ENCODE data around the gene AMER3. TPM values are rescaled to one million over a fixed set of nuclear protein-coding genes. Genes with fewer than 3 reads are reported as not detected.

AMER3 gene
- total and polyA plus RNA-seq, 10 donors = not detected

DNA sequence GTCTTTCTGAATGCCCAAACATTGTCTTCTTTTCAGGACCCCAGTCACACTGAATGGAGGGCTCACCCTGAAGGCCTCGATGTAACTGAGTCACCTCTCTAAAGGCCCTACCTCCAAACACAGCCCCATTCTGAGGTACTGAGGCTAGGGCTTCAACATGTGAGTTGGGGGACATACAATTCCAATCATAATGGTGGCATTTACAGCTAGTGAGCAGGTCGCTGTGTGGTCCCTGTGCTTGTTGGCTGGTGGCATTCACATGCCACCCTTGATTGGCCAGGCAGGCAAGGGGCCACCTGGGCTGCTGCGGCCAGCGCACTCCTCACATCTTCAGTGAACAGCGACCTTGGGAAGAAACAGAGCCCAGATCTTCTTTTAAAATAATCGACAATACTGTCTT lies 30.7 kb downstream of the AMER3 start:
- Histone ChIP-seq H3K36me3 (no peaks in the 10 kb centered on the region), H3K4me3 (no peak overlapping the region), H3K27ac (no peak overlapping the region), H3K9me3 (peaks cover 0 to 7% (median 0%) of the 10 kb centered on the region in 8 donors), H3K4me1 (no peaks in the 10 kb centered on the region), H3K27me3 (replicated peaks in 1 of 7) (peaks cover 0 to 14% (median 0%) of the 10 kb centered on the region in 7 donors)
- DNase-seq = peak; percentile 50
- intact Hi-C loops (cut with DNase I; ENCODE audit: low total_unique reads) = no loop called here
- TF ChIP-seq POLR2A (IDR thresholded peaks at IDR 0.05) = no peak
- TF ChIP-seq POLR2AphosphoS5 (IDR thresholded peaks at IDR 0.05) = no peak
- TF ChIP-seq, protein P1, sequence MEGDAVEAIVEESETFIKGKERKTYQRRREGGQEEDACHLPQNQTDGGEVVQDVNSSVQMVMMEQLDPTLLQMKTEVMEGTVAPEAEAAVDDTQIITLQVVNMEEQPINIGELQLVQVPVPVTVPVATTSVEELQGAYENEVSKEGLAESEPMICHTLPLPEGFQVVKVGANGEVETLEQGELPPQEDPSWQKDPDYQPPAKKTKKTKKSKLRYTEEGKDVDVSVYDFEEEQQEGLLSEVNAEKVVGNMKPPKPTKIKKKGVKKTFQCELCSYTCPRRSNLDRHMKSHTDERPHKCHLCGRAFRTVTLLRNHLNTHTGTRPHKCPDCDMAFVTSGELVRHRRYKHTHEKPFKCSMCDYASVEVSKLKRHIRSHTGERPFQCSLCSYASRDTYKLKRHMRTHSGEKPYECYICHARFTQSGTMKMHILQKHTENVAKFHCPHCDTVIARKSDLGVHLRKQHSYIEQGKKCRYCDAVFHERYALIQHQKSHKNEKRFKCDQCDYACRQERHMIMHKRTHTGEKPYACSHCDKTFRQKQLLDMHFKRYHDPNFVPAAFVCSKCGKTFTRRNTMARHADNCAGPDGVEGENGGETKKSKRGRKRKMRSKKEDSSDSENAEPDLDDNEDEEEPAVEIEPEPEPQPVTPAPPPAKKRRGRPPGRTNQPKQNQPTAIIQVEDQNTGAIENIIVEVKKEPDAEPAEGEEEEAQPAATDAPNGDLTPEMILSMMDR (IDR thresholded peaks at IDR 0.05 in 8 of 11, conservative IDR thresholded peaks at IDR 0.05 in 3 of 11) = no peak
- WGBS, 5 donors = 85 to 93% (median 90%) methylated on average over 6 of the region's 6 CpGs

- Histone ChIP-seq H3K9me3 (peaks cover 0 to 7% (median 0%) of the 10 kb centered on the region in 8 donors), H3K27me3 (replicated peaks in 1 of 7) (peaks cover 0 to 17% (median 0%) of the 10 kb centered on the region in 7 donors), H3K27ac (no peak overlapping the region), H3K4me1 (no peaks in the 10 kb centered on the region), H3K36me3 (no peaks in the 10 kb centered on the region), H3K4me3 (no peak overlapping the region)
- 85 to 91% (median 87%) methylated on average over 17 of the region's 17 CpGs for WGBS, 5 donors
- TF ChIP-seq POLR2AphosphoS5 (IDR thresholded peaks at IDR 0.05) = no peak
- TF ChIP-seq, protein P1 (IDR thresholded peaks at IDR 0.05 in 8 of 11, conservative IDR thresholded peaks at IDR 0.05 in 3 of 11) = no peak
- no peak for TF ChIP-seq POLR2A (IDR thresholded peaks at IDR 0.05)
- peak; percentile 53 for DNase-seq
- intact Hi-C loops (cut with DNase I; ENCODE audit: low total_unique reads) = no loop called here
Observed at GRCh38 chr2:130787841-130788240, 32.5 kb downstream of the AMER3 start.

GRCh38 chr2:130790312-130790711 lies 35.0 kb downstream of the AMER3 start:
- no peak for DNase-seq
- TF ChIP-seq, protein P1 (IDR thresholded peaks at IDR 0.05 in 8 of 11, conservative IDR thresholded peaks at IDR 0.05 in 3 of 11) = no peak
- TF ChIP-seq POLR2AphosphoS5 (IDR thresholded peaks at IDR 0.05) (no peak), POLR2A (IDR thresholded peaks at IDR 0.05) (no peak)
- Histone ChIP-seq H3K27me3 (replicated peaks in 1 of 7) (peaks cover 0 to 17% (median 0%) of the 10 kb centered on the region in 7 donors), H3K4me1 (no peaks in the 10 kb centered on the region), H3K4me3 (no peak overlapping the region), H3K36me3 (no peaks in the 10 kb centered on the region), H3K9me3 (no peaks in the 10 kb centered on the region), H3K27ac (no peak overlapping the region)
- intact Hi-C loops (cut with DNase I; ENCODE audit: low total_unique reads) = no loop called here
- WGBS, 5 donors = 66 to 84% (median 74%) methylated on average over 2 of the region's 2 CpGs

GRCh38 chr2:130790804-130791616 lies 35.7 kb downstream of the AMER3 start:
- no peaks in the 10 kb centered on the region for H3K9me3 ChIP-seq
- WGBS, 5 donors = 79 to 94% (median 91%) methylated on average over 9 of the region's 9 CpGs
- H3K27ac ChIP-seq = no peak overlapping the region
- TF ChIP-seq POLR2AphosphoS5 (IDR thresholded peaks at IDR 0.05) (no peak), POLR2A (IDR thresholded peaks at IDR 0.05) (no peak)
- TF ChIP-seq, protein P1 (IDR thresholded peaks at IDR 0.05 in 8 of 11, conservative IDR thresholded peaks at IDR 0.05 in 3 of 11) = no peak
- DNase-seq = peak; percentile 52
- intact Hi-C loops (cut with DNase I; ENCODE audit: low total_unique reads) = no loop called here
- H3K27me3 ChIP-seq (replicated peaks in 1 of 7) = peaks cover 0 to 17% (median 0%) of the 10 kb centered on the region in 7 donors
- H3K4me1 ChIP-seq = no peaks in the 10 kb centered on the region
- no peak overlapping the region for H3K4me3 ChIP-seq
- no peaks in the 10 kb centered on the region for H3K36me3 ChIP-seq
